GM23338 (cell line): Measurements from ENCODE around the gene GTSE1. TPM values are rescaled to one million over a fixed set of nuclear protein-coding genes. Genes with fewer than 3 reads are reported as not detected.

Experiments used
- ATAC-seq: fragments of 200-7000 bp; cut with Tn5 transposase; 3 replicates; pipeline ENCODE4 v1.9.1; 2020
- DNase-seq: peaks from one replicate; pipeline ENCODE4 v3.0.0-alpha.2; 2015; ENCODE audit warnings: low spot score
- H2AFZ ChIP-seq: fragments of 200-600 bp; sonication (generic); 2 replicates; pipeline ENCODE4 v1.8.0; 2016; ENCODE audit warnings: antibody characterized with exemption, mild to moderate bottlenecking, moderate library complexity
- H3F3A ChIP-seq: fragments of 200-600 bp; sonication (generic); replicated peaks from 2 replicates; pipeline ENCODE4 v1.8.0; 2017; ENCODE audit warnings: antibody characterized with exemption, mixed run types, low read depth
- H3K27ac ChIP-seq: fragments of 200-600 bp; sonication (generic); 2 replicates; pipeline ENCODE4 v1.6.1; 2016; ENCODE audit warnings: low read depth
- H3K27me3 ChIP-seq: fragments of 200-600 bp; sonication (generic); 2 replicates; pipeline ENCODE4 v1.8.0; 2016; ENCODE audit warnings: mild to moderate bottlenecking, mixed run types, moderate library complexity; ENCODE audit not compliant: insufficient read depth
- H3K36me3 ChIP-seq: fragments of 200-600 bp; sonication (generic); 2 replicates; pipeline ENCODE4 v1.8.0; 2016; ENCODE audit warnings: mild to moderate bottlenecking; ENCODE audit not compliant: insufficient read depth
- H3K4me1 ChIP-seq: fragments of 200-600 bp; sonication (generic); 2 replicates; pipeline ENCODE4 v1.8.0; 2016; ENCODE audit warnings: mild to moderate bottlenecking, moderate library complexity; ENCODE audit not compliant: insufficient read depth
- H3K4me2 ChIP-seq: fragments of 200-600 bp; sonication (generic); 2 replicates; pipeline ENCODE4 v1.7.1; 2017; ENCODE audit warnings: mixed run types
- H3K4me3 ChIP-seq: fragments of 200-600 bp; sonication (generic); 2 replicates; pipeline ENCODE4 v1.6.1; 2016; ENCODE audit warnings: mixed run types
- H3K79me2 ChIP-seq: fragments of 200-600 bp; sonication (generic); replicated peaks from 2 replicates; pipeline ENCODE4 v1.8.0; 2017; ENCODE audit warnings: mild to moderate bottlenecking; ENCODE audit not compliant: insufficient read depth
- H3K9me2 ChIP-seq: fragments of 200-600 bp; sonication (generic); 2 replicates; pipeline ENCODE4 v1.8.0; 2017; ENCODE audit not compliant: insufficient read depth
- H4K20me1 ChIP-seq: fragments of 200-600 bp; sonication (generic); replicated peaks from 2 replicates; pipeline ENCODE4 v1.8.0; 2017; ENCODE audit warnings: mild to moderate bottlenecking; ENCODE audit not compliant: insufficient read depth
- H3K27ac Mint-ChIP-seq: 2 replicates; pipeline ENCODE4 v1.8.0; 2020; ENCODE audit warnings: inconsistent platforms, mild to moderate bottlenecking, moderate library complexity, mixed read lengths
- H3K27me3 Mint-ChIP-seq: 3 replicates; pipeline ENCODE4 v1.8.0; 2022; ENCODE audit warnings: low read depth, mild to moderate bottlenecking, moderate library complexity, mixed read lengths, inconsistent platforms; ENCODE audit not compliant: insufficient read depth, poor library complexity
- H3K36me3 Mint-ChIP-seq: 3 replicates; pipeline ENCODE4 v1.8.0; 2021; ENCODE audit warnings: low read depth, mild to moderate bottlenecking, inconsistent platforms, moderate library complexity, mixed read lengths
- H3K4me1 Mint-ChIP-seq: 3 replicates; pipeline ENCODE4 v1.8.0; 2020; ENCODE audit warnings: mild to moderate bottlenecking, inconsistent platforms, mixed read lengths
- H3K4me3 Mint-ChIP-seq: 3 replicates; pipeline ENCODE4 v1.8.0; 2021; ENCODE audit warnings: moderate library complexity, mild to moderate bottlenecking, inconsistent platforms, mixed read lengths
- H3K9me3 Mint-ChIP-seq: 3 replicates; pipeline ENCODE4 v1.8.0; 2020; ENCODE audit warnings: moderate library complexity, mild to moderate bottlenecking, inconsistent platforms, mixed read lengths
- CREB1 ChIP-seq: fragments of 250-450 bp; sonication (Bioruptor Pico); IDR thresholded peaks from 2 replicates; pipeline ENCODE4 v1.5.0; 2020; ENCODE audit warnings: low read depth, mild to moderate bottlenecking, moderate library complexity
- CTCF ChIP-seq, 2 experiments: fragments of 200-600 bp in 1 of 2; sonication (generic) in 1 of 2; conservative IDR thresholded peaks; 2 replicates each; pipeline versions ENCODE4 v1.5.1 to v1.6.1; 2016 to 2017; ENCODE audit warnings: antibody characterized with exemption in 2 of 2, low read depth in 2 of 2, mild to moderate bottlenecking in 2 of 2, moderate library complexity in 1 of 2
- ETS1 ChIP-seq: IDR thresholded peaks from 2 replicates; pipeline ENCODE4 v1.6.1; 2016; ENCODE audit warnings: antibody characterized with exemption
- EZH2 ChIP-seq: fragments of 200-600 bp; sonication (generic); IDR thresholded peaks from one replicate; pipeline ENCODE4 v1.8.0; 2017; ENCODE audit warnings: antibody characterized with exemption, mild to moderate bottlenecking, low read depth; ENCODE audit not compliant: unreplicated experiment
- EZH2phosphoT487 ChIP-seq: fragments of 200-600 bp; sonication (generic); IDR thresholded peaks from one replicate; pipeline ENCODE4 v1.8.1; 2018; ENCODE audit warnings: antibody characterized with exemption; ENCODE audit not compliant: unreplicated experiment
- JUNB ChIP-seq: IDR thresholded peaks from one replicate; pipeline ENCODE4 v1.6.1; 2016; ENCODE audit warnings: antibody characterized with exemption; ENCODE audit not compliant: unreplicated experiment
- NANOG ChIP-seq: IDR thresholded peaks from 2 replicates; pipeline ENCODE4 v1.6.1; 2016; ENCODE audit warnings: antibody characterized with exemption, borderline replicate concordance
- POLR2AphosphoS5 ChIP-seq: IDR thresholded peaks from 2 replicates; pipeline ENCODE4 v1.6.1; 2016; ENCODE audit warnings: antibody characterized with exemption, low read depth
- REST ChIP-seq: IDR thresholded peaks from one replicate; pipeline ENCODE4 v1.6.1; 2018; ENCODE audit warnings: antibody characterized with exemption; ENCODE audit not compliant: unreplicated experiment
- STAT1 ChIP-seq: IDR thresholded peaks from one replicate; pipeline ENCODE4 v1.6.1; 2016; ENCODE audit warnings: antibody characterized with exemption; ENCODE audit not compliant: unreplicated experiment
- ZNF114 ChIP-seq: fragments of 250-450 bp; sonication (Bioruptor Pico); IDR thresholded peaks from 2 replicates; pipeline ENCODE4 v1.5.0; 2020; ENCODE audit warnings: mild to moderate bottlenecking, moderate library complexity
- ZNF462 ChIP-seq: fragments of 250-450 bp; sonication (Bioruptor Pico); IDR thresholded peaks from 2 replicates; pipeline ENCODE4 v1.5.0; 2020; ENCODE audit warnings: mild to moderate bottlenecking, moderate library complexity
- polyA plus RNA-seq: library from polyadenylated mRNA; unstranded; fragments of >200 nt; fragmentation: Nextera tagmentation; extraction: Ambion mirVana; gene quantifications from 2 replicates; pipeline ENCODE4 v1.2.1, GENCODE V29; 2016
- total RNA-seq: library from RNA; depleted of rRNA; stranded (reverse); fragments of >200 nt; shearing (Covaris generic); gene quantifications from 2 replicates; pipeline ENCODE4 v1.2.3, GENCODE V29; 2014

The GTSE1 gene
- total and polyA plus RNA-seq, 2 experiments from 2014 or later = 26.3 to 28.6 TPM

GRCh38 chr22:46323162-46323561 is 26.5 kb downstream of the GTSE1 start:
- Histone ChIP-seq H3K27ac (no peak overlapping the region), H3F3A (no peaks in the 10 kb centered on the region), H2AFZ (no peak overlapping the region), H3K79me2 (no peaks in the 10 kb centered on the region), H3K27me3 (no peaks in the 10 kb centered on the region), H3K36me3 (peaks cover 15% of the 10 kb centered on the region; the same call in 1 of the 2 replicates), H3K4me1 (no peaks in the 10 kb centered on the region), H3K4me2 (no peak overlapping the region), H4K20me1 (no peaks in the 10 kb centered on the region; the same call in none of the 2 replicates), H3K9me2 (no peaks in the 10 kb centered on the region), H3K4me3 (no peak overlapping the region)
- DNase-seq = no peak
- Mint-ChIP-seq H3K27me3 (peaks cover 14% of the 10 kb centered on the region), H3K4me1 (no peaks in the 10 kb centered on the region), H3K36me3 (peaks cover 70% of the 10 kb centered on the region), H3K27ac (peak overlapping the region; percentile 40; the same call in 1 of the 2 replicates), H3K9me3 (no peaks in the 10 kb centered on the region), H3K4me3 (no peak overlapping the region)
- TF ChIP-seq REST (no peak), JUNB (no peak), CTCF (conservative IDR thresholded peaks at IDR 0.05; ENCODE audit: low read depth in 2 of 2) (no peak), STAT1 (no peak), CREB1 (CRISPR knock-in tag) (no peak), ETS1 (no peak), ZNF114 (CRISPR knock-in tag) (no peak), ZNF462 (CRISPR knock-in tag) (no peak), POLR2AphosphoS5 (no peak), EZH2phosphoT487 (no peak), EZH2 (no peak), NANOG (no peak)
- no peak for ATAC-seq
